Measurements from ENCODE around the gene P4HA2.

- no peak for TF ChIP-seq ZNF589 (CRISPR knock-in tag; IDR thresholded peaks at IDR 0.05; ENCODE audit: low read depth)
- TF ChIP-seq JUND (IDR thresholded peaks at IDR 0.05; ENCODE audit: borderline replicate concordance, low read depth, low read length) = no peak
- TF ChIP-seq JUND (tag; IDR thresholded peaks at IDR 0.05; ENCODE audit: borderline replicate concordance, low read depth, low read length) = no peak
- no peak for TF ChIP-seq MAX (CRISPR knock-in tag; IDR thresholded peaks at IDR 0.05)
- no peak for TF ChIP-seq ZNF280B (CRISPR knock-in tag; IDR thresholded peaks at IDR 0.05)
- no peak for TF ChIP-seq EGR1 (conservative IDR thresholded peaks at IDR 0.05)
- TF ChIP-seq NFIC (IDR thresholded peaks at IDR 0.05) = no peak
- TF ChIP-seq SP1 (CRISPR knock-in tag; IDR thresholded peaks at IDR 0.05) = no peak
- TF ChIP-seq MEF2A (IDR thresholded peaks at IDR 0.05; ENCODE audit: control insufficient read depth, low read depth, low read length) = no peak
- TF ChIP-seq RBBP5 (IDR thresholded peaks at IDR 0.05; ENCODE audit: borderline replicate concordance, insufficient read depth, low read length, poor library complexity, severe bottlenecking) = no peak
- no peak for TF ChIP-seq CHD1 (IDR thresholded peaks at IDR 0.05; ENCODE audit: low read length)
- TF ChIP-seq TGIF2 (CRISPR knock-in tag; IDR thresholded peaks at IDR 0.05) = no peak
- no peak for TF ChIP-seq CTCF (IDR thresholded peaks at IDR 0.05 in 2 of 3, conservative IDR thresholded peaks at IDR 0.05 in 1 of 3; ENCODE audit: insufficient read depth in 2 of 3, low read depth in 1 of 3, low read length in 3 of 3)
Observed at GRCh38 chr5:132235340-132235739, 7.7 kb upstream of the P4HA2 start.

Data from K562 (cell line).